Parathyroid adenoma (tissue), 2 donors: ENCODE measurements around the gene BIRC3.

Experiments
- H2AFZ ChIP-seq: fragments of 300-600 bp; sonication (generic); one replicate; pipeline ENCODE4 v1.7.0; 2017; ENCODE audit warnings: antibody characterized with exemption, mild to moderate bottlenecking
- H3K27ac ChIP-seq: fragments of 300-600 bp; sonication (generic); one replicate; pipeline ENCODE4 v1.7.0; 2017
- H3K27me3 ChIP-seq: fragments of 300-600 bp; sonication (generic); one replicate; pipeline ENCODE4 v1.7.0; 2017; ENCODE audit warnings: low read length; ENCODE audit not compliant: control insufficient read depth, insufficient read depth
- H3K36me3 ChIP-seq: fragments of 300-600 bp; sonication (generic); one replicate; pipeline ENCODE4 v1.7.0; 2017; ENCODE audit warnings: low read length; ENCODE audit not compliant: control insufficient read depth, insufficient read depth
- H3K4me1 ChIP-seq: fragments of 300-600 bp; sonication (generic); one replicate; pipeline ENCODE4 v1.7.0; 2017; ENCODE audit warnings: control low read depth
- H3K4me2 ChIP-seq: fragments of 300-600 bp; sonication (generic); one replicate; pipeline ENCODE4 v1.7.0; 2017; ENCODE audit warnings: low read length
- H3K4me3 ChIP-seq: fragments of 300-600 bp; sonication (generic); one replicate; pipeline ENCODE4 v1.7.0; 2017; ENCODE audit warnings: low read depth, low read length
- H3K79me2 ChIP-seq: fragments of 300-600 bp; sonication (generic); one replicate; pipeline ENCODE4 v1.7.0; 2017; ENCODE audit warnings: control low read depth
- H3K9ac ChIP-seq: fragments of 300-600 bp; sonication (generic); one replicate; pipeline ENCODE4 v1.7.0; 2017; ENCODE audit warnings: mild to moderate bottlenecking
- H3K9me3 ChIP-seq: fragments of 300-600 bp; sonication (generic); one replicate; pipeline ENCODE4 v1.7.0; 2017; ENCODE audit warnings: low read length; ENCODE audit not compliant: control insufficient read depth
- TF ChIP-seq, protein P1 (sequence below): fragments of 300-600 bp; sonication (generic); IDR thresholded peaks from one replicate; pipeline ENCODE4 v1.7.0; 2017; ENCODE audit warnings: antibody characterized with exemption, mild to moderate bottlenecking
- donor health status: primary hyperparathyroidism.

BIRC3 gene

DNA sequence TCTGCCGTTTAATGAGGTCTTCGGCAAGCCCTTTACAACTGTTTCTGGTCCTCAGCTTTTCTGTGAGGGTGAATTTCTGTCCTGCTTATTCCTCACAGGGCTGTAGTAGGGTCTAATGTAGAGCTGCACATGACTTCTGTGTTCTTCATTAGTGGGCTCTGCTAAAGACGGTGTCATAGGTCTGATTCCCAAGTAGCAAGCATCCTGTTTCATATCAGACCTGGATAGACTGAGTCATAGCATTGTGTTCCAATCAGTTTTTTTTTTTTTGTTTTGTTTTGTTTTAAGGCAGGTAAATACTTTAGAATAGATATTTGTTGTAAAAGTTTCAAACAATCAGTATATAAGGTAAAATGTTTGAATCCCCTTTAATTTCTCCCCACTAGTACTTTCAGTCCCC is 65.1 kb downstream of the BIRC3 start:
- Histone ChIP-seq H2AFZ (no peak overlapping the region), H3K4me2 (no peak overlapping the region), H3K79me2 (no peaks in the 10 kb centered on the region), H3K9me3 (no peaks in the 10 kb centered on the region), H3K27me3 (no peaks in the 10 kb centered on the region), H3K4me1 (no peaks in the 10 kb centered on the region), H3K9ac (no peak overlapping the region), H3K4me3 (no peak overlapping the region), H3K27ac (no peak overlapping the region), H3K36me3 (no peaks in the 10 kb centered on the region)
- TF ChIP-seq, protein P1, sequence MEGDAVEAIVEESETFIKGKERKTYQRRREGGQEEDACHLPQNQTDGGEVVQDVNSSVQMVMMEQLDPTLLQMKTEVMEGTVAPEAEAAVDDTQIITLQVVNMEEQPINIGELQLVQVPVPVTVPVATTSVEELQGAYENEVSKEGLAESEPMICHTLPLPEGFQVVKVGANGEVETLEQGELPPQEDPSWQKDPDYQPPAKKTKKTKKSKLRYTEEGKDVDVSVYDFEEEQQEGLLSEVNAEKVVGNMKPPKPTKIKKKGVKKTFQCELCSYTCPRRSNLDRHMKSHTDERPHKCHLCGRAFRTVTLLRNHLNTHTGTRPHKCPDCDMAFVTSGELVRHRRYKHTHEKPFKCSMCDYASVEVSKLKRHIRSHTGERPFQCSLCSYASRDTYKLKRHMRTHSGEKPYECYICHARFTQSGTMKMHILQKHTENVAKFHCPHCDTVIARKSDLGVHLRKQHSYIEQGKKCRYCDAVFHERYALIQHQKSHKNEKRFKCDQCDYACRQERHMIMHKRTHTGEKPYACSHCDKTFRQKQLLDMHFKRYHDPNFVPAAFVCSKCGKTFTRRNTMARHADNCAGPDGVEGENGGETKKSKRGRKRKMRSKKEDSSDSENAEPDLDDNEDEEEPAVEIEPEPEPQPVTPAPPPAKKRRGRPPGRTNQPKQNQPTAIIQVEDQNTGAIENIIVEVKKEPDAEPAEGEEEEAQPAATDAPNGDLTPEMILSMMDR = no peak

- no peaks in the 10 kb centered on the region for H3K9me3 ChIP-seq
- no peaks in the 10 kb centered on the region for H3K4me1 ChIP-seq
- H3K9ac ChIP-seq = no peak overlapping the region
- no peaks in the 10 kb centered on the region for H3K36me3 ChIP-seq
- H3K4me3 ChIP-seq = no peak overlapping the region
- no peak overlapping the region for H2AFZ ChIP-seq
- TF ChIP-seq, protein P1 = no peak
- no peaks in the 10 kb centered on the region for H3K27me3 ChIP-seq
- H3K79me2 ChIP-seq = no peaks in the 10 kb centered on the region
- H3K4me2 ChIP-seq = no peak overlapping the region
- H3K27ac ChIP-seq = no peak overlapping the region
Observed at GRCh38 chr11:102383839-102384238, 66.6 kb downstream of the BIRC3 start.

GRCh38 chr11:102384419-102385079 is 67.3 kb downstream of the BIRC3 start:
- Histone ChIP-seq H3K9me3 (no peaks in the 10 kb centered on the region), H3K4me3 (no peak overlapping the region), H3K9ac (no peak overlapping the region), H2AFZ (no peak overlapping the region), H3K27ac (no peak overlapping the region), H3K79me2 (no peaks in the 10 kb centered on the region), H3K36me3 (no peaks in the 10 kb centered on the region), H3K4me1 (no peaks in the 10 kb centered on the region), H3K27me3 (no peaks in the 10 kb centered on the region), H3K4me2 (no peak overlapping the region)
- TF ChIP-seq, protein P1 = no peak

- no peaks in the 10 kb centered on the region for H3K9me3 ChIP-seq
- H3K9ac ChIP-seq = no peak overlapping the region
- no peak overlapping the region for H2AFZ ChIP-seq
- no peaks in the 10 kb centered on the region for H3K36me3 ChIP-seq
- H3K27ac ChIP-seq = no peak overlapping the region
- no peaks in the 10 kb centered on the region for H3K4me1 ChIP-seq
- H3K79me2 ChIP-seq = no peaks in the 10 kb centered on the region
- H3K4me2 ChIP-seq = no peak overlapping the region
- H3K27me3 ChIP-seq = no peaks in the 10 kb centered on the region
- H3K4me3 ChIP-seq = no peak overlapping the region
- TF ChIP-seq, protein P1 = no peak
Observed at GRCh38 chr11:102385085-102386007, 68.1 kb downstream of the BIRC3 start.
